Measurements from ENCODE around the gene KL. TPM values are rescaled to one million over a fixed set of nuclear protein-coding genes. Genes with fewer than 3 reads are reported as not detected.

KL gene
- total RNA-seq, 1 donor from 2014 or later = 0.12 TPM

DNA sequence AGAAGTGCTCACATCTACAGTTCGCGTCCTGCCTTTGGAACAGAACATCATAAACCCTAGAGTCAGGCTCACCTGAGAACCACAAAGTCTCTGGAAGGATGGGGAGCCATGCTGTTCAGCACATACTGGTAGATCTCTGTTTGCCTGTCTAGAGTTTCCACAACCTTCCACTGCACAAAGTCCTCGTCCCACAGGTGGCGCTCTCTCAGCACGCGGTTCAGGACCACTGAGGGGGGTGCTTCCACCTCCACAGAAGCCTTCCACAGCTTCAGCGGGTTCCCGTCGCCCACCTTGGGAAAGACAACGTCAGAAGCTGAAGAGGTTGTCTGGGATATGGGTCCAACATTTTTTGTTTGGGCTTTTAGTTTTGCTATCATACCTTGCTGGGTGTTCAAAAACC lies 93.6 kb downstream of the KL start:
- TF ChIP-seq, protein P1, sequence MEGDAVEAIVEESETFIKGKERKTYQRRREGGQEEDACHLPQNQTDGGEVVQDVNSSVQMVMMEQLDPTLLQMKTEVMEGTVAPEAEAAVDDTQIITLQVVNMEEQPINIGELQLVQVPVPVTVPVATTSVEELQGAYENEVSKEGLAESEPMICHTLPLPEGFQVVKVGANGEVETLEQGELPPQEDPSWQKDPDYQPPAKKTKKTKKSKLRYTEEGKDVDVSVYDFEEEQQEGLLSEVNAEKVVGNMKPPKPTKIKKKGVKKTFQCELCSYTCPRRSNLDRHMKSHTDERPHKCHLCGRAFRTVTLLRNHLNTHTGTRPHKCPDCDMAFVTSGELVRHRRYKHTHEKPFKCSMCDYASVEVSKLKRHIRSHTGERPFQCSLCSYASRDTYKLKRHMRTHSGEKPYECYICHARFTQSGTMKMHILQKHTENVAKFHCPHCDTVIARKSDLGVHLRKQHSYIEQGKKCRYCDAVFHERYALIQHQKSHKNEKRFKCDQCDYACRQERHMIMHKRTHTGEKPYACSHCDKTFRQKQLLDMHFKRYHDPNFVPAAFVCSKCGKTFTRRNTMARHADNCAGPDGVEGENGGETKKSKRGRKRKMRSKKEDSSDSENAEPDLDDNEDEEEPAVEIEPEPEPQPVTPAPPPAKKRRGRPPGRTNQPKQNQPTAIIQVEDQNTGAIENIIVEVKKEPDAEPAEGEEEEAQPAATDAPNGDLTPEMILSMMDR (conservative IDR thresholded peaks at IDR 0.05) = peak; percentile 20
- Mint-ChIP-seq H3K27ac (ENCODE audit: unreplicated experiment) (no peak overlapping the region), H3K9me3 (no peaks in the 10 kb centered on the region), H3K36me3 (ENCODE audit: low read depth) (peaks cover 36% of the 10 kb centered on the region), H3K4me3 (no peak overlapping the region), H3K4me1 (no peaks in the 10 kb centered on the region), H3K27me3 (ENCODE audit: low read depth) (no peaks in the 10 kb centered on the region)
- no peak for DNase-seq (ENCODE audit: low read depth, low spot score)

DNA sequence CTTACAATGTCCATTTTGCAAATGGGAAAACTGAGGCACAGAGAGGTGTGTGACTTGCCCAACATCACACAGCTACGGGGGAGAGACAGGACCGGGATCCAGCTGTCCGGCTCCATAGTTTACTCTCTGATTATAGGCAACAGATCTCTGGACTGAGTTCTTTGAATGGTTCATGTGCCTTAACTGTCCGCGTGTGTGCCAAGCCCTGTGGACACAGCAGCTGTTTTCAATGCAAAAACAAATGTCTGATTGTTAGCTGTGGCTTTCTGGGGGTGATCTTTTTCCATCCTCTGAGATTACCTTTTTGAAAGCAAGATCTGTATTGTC lies 94.1 kb downstream of the KL start:
- DNase-seq (ENCODE audit: low read depth, low spot score) = no peak
- Mint-ChIP-seq H3K4me1 (no peaks in the 10 kb centered on the region), H3K4me3 (no peak overlapping the region), H3K36me3 (ENCODE audit: low read depth) (peaks cover 37% of the 10 kb centered on the region), H3K9me3 (no peaks in the 10 kb centered on the region), H3K27ac (ENCODE audit: unreplicated experiment) (no peak overlapping the region), H3K27me3 (ENCODE audit: low read depth) (no peaks in the 10 kb centered on the region)
- TF ChIP-seq, protein P1 (conservative IDR thresholded peaks at IDR 0.05) = no peak

DNA sequence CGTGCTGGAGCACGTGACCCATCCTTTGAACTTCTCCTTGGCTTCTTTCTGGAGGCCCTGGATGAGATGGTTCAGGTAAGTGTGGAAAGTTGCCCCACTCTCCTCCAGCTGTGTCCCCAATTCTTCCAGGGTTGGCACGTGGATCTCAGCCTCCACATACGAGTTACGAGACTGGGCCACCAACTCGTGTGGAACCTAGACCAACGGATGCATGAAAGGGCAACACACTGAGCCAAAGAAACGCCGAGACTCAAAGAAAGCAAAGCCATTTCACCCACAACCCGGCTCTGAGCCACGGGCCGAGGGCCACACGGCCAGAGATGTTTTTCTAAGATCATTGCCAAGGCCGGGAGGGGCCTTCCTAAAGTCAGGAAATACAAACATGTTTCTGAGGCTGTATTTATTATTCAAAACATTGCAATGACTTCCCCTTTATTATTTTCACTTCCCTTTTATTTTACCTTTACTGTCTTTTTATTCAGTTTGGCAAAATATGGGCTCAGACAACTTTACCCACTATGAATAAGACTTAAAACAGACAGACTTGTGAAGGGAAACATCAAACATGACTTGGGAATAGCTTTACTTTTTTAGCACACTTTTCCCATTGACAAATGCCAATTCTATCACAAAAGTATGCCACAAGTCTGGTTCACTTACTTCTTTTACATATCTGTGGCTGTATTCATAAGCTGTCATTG lies 94.6 kb downstream of the KL start:
- no peaks in the 10 kb centered on the region for H3K4me1 Mint-ChIP-seq
- H3K27me3 Mint-ChIP-seq (ENCODE audit: low read depth) = no peaks in the 10 kb centered on the region
- H3K9me3 Mint-ChIP-seq = no peaks in the 10 kb centered on the region
- H3K36me3 Mint-ChIP-seq (ENCODE audit: low read depth) = peaks cover 35% of the 10 kb centered on the region
- TF ChIP-seq, protein P1 (conservative IDR thresholded peaks at IDR 0.05) = no peak
- H3K27ac Mint-ChIP-seq (ENCODE audit: unreplicated experiment) = no peak overlapping the region
- DNase-seq (ENCODE audit: low read depth, low spot score) = no peak
- H3K4me3 Mint-ChIP-seq = no peak overlapping the region

DNA sequence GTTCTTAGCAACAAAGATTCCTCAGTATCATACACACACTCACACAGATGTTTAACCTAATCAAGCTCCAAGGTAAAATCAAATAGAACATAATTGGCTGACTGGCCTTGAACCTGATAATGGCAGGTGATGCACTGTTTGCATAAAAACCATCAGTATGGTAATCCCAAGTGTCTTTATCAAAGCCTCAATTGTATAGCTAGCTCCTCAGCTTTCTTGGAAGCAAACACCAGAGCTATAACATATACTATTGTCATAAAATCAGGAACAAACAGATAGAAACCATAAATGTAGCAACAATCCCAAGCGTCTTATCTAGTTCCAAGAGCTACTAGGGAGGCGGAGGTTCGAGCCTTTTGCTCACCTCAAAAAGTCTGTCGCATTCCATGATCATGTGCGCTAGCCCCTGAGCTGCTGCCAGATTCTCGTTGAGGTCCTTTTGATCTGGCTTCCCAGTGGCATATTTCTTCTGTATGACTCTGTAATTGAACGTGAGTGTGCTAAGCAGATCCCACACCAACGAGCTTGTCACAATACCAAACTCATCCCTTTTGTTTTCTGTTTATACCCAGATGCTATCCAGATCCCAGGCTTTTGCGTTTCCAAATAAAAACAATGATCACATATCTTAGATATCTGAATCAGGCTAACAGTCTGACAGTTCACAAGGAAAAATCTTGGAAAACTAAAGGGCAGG lies 95.3 kb downstream of the KL start:
- peaks cover 33% of the 10 kb centered on the region for H3K36me3 Mint-ChIP-seq (ENCODE audit: low read depth)
- no peak overlapping the region for H3K4me3 Mint-ChIP-seq
- TF ChIP-seq, protein P1 (conservative IDR thresholded peaks at IDR 0.05) = no peak
- H3K9me3 Mint-ChIP-seq = no peaks in the 10 kb centered on the region
- H3K27me3 Mint-ChIP-seq (ENCODE audit: low read depth) = no peaks in the 10 kb centered on the region
- no peak for DNase-seq (ENCODE audit: low read depth, low spot score)
- no peak overlapping the region for H3K27ac Mint-ChIP-seq (ENCODE audit: unreplicated experiment)
- no peaks in the 10 kb centered on the region for H3K4me1 Mint-ChIP-seq

DNA sequence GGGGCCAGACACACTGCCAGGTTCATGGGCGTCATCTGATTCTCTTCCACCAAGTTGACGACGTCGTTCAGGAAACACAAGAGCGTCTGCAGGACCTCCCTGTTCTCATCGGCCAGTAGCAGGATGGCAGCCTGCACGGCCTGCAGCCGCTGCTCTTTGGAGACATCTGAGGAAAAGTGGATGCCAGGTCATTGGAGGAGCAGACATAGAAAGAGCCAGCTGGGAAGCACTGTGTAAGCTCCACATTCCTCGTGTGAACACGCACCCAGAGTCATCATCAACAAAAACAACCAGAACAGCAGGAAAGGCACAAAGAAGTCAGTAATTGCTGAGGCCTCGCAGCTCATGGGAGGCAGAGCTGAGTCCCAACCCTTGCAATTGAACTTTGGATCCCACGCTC lies 96.5 kb downstream of the KL start:
- peaks cover 32% of the 10 kb centered on the region for H3K36me3 Mint-ChIP-seq (ENCODE audit: low read depth)
- TF ChIP-seq, protein P1 (conservative IDR thresholded peaks at IDR 0.05) = no peak
- no peaks in the 10 kb centered on the region for H3K27me3 Mint-ChIP-seq (ENCODE audit: low read depth)
- no peaks in the 10 kb centered on the region for H3K9me3 Mint-ChIP-seq
- no peak overlapping the region for H3K4me3 Mint-ChIP-seq
- no peaks in the 10 kb centered on the region for H3K4me1 Mint-ChIP-seq
- H3K27ac Mint-ChIP-seq (ENCODE audit: unreplicated experiment) = no peak overlapping the region
- DNase-seq (ENCODE audit: low read depth, low spot score) = no peak

Measured in neural crest cell (in vitro differentiated cells).